ENCODE results near the gene AUH.

Gene AUH

DNA sequence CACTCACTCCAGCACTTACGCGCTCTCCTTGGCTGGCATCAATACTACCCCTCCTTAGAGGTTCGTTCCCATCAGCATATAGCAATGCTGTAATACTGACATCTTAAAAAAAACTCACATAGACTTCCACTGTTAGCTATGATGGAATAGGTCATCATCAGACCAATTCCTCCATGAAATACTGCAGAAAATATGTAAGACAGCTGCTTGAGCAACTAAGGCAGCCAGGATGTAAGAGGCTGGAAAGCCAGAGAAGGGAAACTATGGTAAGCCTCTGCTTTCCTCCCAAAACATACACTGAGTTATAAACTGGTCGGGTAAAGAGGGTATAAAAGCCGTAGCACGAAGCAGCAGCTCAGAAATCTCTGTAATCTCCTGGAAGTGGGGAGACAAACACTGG is 33.5 kb downstream of the AUH start:
- DNase-seq (ENCODE audit: low read depth): no peak

DNA sequence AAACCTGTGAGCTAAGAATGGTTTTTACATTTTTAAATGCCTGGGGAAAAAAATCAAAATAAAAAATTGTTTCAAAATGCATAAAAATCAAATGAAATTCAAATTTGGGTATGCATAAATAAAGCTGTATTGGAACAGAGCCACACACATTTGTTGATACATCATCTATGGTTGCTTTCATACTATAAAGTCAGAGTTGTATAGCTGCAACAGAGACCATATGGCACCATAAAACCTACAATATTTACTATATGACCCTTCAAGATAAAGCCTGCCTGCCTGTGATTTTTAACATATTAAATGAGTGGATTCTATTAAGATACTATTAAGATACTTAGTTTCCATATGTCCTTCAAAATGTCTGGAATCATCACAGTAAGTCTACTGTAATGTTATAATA is 40.0 kb downstream of the AUH start:
- no peak for DNase-seq (ENCODE audit: low read depth)
- TF ChIP-seq, protein P1, sequence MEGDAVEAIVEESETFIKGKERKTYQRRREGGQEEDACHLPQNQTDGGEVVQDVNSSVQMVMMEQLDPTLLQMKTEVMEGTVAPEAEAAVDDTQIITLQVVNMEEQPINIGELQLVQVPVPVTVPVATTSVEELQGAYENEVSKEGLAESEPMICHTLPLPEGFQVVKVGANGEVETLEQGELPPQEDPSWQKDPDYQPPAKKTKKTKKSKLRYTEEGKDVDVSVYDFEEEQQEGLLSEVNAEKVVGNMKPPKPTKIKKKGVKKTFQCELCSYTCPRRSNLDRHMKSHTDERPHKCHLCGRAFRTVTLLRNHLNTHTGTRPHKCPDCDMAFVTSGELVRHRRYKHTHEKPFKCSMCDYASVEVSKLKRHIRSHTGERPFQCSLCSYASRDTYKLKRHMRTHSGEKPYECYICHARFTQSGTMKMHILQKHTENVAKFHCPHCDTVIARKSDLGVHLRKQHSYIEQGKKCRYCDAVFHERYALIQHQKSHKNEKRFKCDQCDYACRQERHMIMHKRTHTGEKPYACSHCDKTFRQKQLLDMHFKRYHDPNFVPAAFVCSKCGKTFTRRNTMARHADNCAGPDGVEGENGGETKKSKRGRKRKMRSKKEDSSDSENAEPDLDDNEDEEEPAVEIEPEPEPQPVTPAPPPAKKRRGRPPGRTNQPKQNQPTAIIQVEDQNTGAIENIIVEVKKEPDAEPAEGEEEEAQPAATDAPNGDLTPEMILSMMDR (conservative IDR thresholded peaks at IDR 0.05; ENCODE audit: low read depth, low read length): no peak
- H3K4me3 ChIP-seq (ENCODE audit: low read length): no peak overlapping the region

More for the DNA sequence above, 33.5 kb downstream of the AUH start:
- no peak overlapping the region for H3K4me3 ChIP-seq (ENCODE audit: low read length)
- TF ChIP-seq, protein P1 (conservative IDR thresholded peaks at IDR 0.05; ENCODE audit: low read depth, low read length): no peak

DNA sequence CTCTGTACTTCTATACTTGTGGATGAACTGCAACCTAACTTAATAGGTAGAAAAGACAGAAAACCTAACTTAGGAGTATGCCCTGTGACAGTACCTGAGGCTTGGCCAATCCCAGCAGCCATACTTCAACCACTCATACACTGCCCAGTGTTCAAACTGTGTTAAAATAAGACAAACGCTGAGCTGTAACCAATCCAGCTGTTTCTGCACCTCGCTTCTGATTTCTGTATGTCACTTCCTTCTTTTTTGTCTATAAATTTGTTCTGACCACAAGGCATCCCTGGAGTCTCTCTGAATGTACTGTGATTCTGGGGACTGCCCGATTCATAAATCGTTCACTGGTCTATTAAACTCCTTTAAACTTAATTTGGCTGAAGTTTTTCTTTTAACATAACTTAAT is 41.4 kb downstream of the AUH start:
- no peak for DNase-seq (ENCODE audit: low read depth)
- H3K4me3 ChIP-seq (ENCODE audit: low read length): no peak overlapping the region
- TF ChIP-seq, protein P1 (conservative IDR thresholded peaks at IDR 0.05; ENCODE audit: low read depth, low read length): no peak

DNA sequence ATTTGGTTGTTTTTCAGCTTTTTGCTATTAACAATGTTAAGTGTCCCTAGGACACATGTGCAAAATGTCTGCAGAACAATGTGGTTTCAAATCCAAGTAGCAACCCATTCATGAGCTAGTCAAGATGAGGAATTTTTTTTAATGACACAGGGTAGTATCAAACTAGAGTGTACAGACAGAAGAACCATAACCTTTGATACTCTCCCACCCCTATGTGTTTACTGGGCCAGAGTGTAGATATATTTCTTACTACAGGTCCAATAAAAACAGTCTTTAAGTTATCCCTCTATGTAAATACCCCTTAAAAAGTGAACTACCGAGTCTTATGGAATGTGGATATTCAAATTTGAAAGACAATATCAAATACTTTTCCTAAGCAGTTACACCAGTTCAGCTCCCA is 45.6 kb downstream of the AUH start:
- TF ChIP-seq, protein P1 (conservative IDR thresholded peaks at IDR 0.05; ENCODE audit: low read depth, low read length): no peak
- no peak for DNase-seq (ENCODE audit: low read depth)

DNA sequence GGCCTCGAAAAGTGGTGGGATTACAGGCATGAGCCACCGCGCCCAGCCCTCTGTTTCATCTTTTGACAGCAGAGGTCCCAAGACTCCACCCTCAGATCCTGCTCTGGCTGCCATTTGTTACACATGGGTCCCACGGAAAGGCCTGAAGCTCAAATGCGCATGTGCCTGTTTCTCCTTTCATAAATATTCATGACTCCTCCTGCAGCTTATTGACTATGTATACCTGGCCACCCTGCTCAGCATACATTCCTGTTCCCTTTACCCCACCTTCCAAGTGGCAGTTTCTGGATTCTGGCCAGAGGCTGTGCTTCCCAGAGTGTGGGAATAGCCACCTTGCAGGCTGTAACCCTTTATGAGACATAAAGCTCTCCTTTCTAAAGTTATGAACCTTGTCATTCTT is 46.5 kb downstream of the AUH start:
- TF ChIP-seq, protein P1 (conservative IDR thresholded peaks at IDR 0.05; ENCODE audit: low read depth, low read length): no peak
- no peak for DNase-seq (ENCODE audit: low read depth)
- no peak overlapping the region for H3K4me3 ChIP-seq (ENCODE audit: low read length)

More for the DNA sequence above, 45.6 kb downstream of the AUH start:
- no peak overlapping the region for H3K4me3 ChIP-seq (ENCODE audit: low read length)

DNA sequence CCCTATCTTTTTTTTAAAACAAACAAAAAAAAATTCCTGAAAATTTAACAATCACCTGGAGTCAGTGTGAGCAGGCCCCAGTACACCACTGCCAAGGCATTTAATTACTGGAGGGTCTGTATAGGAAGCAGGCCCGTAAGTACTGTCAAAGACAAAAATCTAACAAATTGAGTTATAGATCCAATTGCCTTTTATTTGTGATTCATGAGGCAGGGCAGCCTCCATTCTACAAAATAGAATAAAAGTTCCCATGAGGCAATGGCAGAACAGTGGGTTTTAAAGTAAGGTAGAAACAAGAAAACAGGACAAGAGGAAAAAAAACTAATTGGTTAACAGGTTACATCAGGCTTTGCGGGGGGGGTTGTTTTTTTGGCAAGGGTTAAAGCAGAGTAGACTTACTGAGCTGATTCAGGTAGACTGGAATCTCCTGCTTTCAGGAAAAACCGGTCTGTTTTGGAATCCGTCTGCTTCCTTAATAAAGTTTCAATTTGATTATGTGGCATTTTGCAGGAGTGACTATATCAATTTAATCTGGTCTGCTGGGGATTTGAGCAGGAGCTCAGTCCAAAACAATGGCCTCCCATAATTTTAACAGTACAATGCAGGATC is 48.9 kb downstream of the AUH start:
- no peak for DNase-seq (ENCODE audit: low read depth)
- H3K4me3 ChIP-seq (ENCODE audit: low read length): no peak overlapping the region
- TF ChIP-seq, protein P1 (conservative IDR thresholded peaks at IDR 0.05; ENCODE audit: low read depth, low read length): no peak

DNA sequence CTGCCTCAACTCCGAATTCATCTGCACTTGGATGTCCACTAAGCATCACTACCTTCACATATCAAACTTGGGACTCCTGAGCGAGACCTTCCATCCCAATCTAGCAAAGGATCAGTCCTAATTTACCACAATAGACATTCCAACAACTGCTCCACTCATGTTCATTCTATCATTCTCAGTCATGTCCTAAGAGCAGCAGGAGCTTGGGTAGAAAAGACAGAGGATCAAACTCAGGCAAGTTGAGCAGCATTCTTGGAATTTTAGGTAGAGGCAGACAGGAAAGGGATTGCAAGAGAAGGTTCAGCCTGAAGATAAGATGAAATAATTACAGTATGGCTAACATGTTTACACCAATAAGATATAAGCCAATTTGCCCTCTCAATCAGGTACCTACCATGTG is 51.7 kb downstream of the AUH start:
- TF ChIP-seq, protein P1 (conservative IDR thresholded peaks at IDR 0.05; ENCODE audit: low read depth, low read length): no peak
- no peak overlapping the region for H3K4me3 ChIP-seq (ENCODE audit: low read length)
- no peak for DNase-seq (ENCODE audit: low read depth)

All from retinal pigment epithelial cell (primary cell).